ENCODE data around the gene TMA7B.

TMA7B gene

GRCh38 chr22:39959640-39960447 lies at the start of gene TMA7B:
TMA7B (plus strand) TSS chr22:39960397; CDS start chr22:39964375, 3,978 bp downstream.
- no peak for DNase-seq (ENCODE audit: low read depth in 2 of 2)

DNA sequence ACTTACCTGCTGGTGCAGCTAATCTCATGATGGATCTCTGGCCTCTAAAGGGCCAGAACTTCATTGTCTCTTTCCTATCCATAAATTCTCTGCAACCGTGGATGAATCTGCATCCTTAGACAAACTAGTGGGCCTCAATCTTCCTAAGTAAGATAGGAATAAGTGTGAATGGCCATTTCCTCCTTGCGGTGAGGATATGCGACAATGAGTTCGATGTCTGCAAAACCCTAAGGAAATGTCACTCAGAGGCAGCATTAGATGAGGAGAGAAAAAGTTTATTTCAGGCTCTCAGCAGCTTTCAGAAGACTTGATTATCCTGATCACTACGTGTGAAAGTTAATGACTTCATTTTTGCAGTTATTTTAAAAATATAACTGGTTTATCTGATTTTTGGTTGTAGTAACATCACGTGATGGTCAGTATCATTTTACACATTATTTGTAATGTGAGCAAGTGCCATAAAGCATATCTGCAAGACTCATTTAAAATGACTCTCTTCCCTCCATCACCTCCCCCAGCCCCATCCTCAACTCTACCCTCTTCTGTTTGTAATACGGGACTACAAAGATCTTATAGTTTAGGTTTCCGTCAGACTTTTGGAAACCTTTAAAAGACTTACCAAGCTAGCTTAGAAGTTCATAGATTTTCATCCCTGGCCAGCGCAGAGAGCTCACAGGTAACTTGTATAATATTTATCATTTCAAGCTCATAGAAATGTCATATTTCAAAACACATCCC lies 49.2 kb upstream of the TMA7B start:
- DNase-seq (ENCODE audit: low read depth in 2 of 2) = no peak

DNA sequence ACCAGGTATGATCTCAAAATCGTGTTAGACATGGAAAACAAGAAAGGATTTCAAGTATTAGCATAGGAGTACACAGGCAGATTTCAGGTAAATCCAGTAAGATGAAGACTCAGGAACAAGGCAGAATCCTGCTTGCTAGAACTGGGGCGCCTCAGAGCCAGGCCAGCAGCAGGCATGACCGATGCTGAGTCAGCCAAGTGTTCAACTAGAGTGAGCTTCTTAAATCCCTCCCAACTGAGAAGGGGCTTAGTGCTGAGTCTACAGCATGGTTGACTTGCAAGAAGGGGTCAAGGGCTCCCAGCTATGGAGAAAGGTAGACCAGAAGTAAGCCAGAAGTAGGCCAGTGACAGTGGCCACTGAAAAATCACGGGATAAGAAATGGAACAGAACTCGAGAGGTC lies 46.9 kb upstream of the TMA7B start:
- DNase-seq (ENCODE audit: low read depth in 2 of 2) = no peak

DNA sequence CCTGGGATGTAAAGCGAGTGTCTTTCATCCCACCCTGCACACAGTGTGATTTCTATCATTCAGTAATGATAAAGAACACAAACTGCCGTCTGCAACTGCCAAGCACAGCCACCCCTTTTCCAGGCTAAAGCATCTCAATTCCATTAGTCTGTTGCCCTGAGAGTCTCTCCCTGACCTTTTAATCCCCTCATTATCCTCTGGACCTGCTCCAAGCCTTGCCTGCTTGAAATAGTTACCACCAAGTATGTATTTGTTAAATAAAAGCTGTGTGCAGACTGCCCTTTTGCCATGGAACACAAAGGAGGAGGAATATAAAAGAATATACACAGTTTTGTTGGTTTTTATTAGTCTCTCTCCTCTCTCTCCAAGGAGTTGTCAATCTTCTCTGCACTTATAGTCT lies 46.3 kb upstream of the TMA7B start:
- no peak for DNase-seq (ENCODE audit: low read depth in 2 of 2)

DNA sequence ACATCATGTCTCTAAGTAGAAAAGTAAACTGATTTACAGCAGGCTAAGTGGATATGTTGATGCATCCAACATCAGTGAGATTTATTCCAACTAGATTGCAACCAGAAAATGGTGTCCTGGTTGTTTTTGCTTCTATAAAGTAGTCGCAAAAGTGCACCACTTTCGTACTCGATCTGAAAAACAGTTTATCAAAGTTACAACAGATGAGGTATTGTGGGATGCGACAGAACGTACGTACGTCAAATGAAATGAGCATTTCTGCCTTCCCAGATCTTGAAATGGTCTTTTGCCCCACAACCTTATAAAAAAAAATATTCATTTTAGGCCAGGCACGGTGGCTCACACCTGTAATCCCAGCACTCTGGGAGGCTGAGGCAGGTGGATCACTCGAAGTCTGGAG lies 45.6 kb upstream of the TMA7B start:
- no peak for DNase-seq (ENCODE audit: low read depth in 2 of 2)

- no peak for DNase-seq (ENCODE audit: low read depth in 2 of 2)
Observed at GRCh38 chr22:39915295-39915726, 44.9 kb upstream of the TMA7B start.

- DNase-seq (ENCODE audit: low read depth in 2 of 2) = no peak
Observed at GRCh38 chr22:39916496-39916895, 43.7 kb upstream of the TMA7B start.

DNA sequence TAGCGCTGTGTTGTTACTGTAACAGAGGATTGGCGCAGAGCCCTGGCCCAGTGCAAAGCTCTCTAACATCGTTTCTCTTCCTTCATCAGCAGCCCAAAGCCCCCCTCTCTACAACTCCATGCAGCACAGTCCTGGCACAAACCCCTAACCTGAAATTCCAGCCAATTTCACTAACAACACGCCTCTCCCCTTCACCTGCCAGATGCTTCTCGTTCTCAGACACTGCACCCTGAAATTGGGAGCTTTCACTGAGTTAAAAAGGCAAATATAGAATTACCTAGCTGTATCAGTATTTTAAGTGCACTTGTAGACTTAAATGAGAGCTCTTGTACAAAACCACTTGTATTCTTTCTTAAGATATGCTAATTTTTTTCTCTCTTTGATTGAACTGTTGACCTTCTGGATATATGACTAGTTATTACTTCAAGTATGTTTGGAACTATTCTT lies 43.0 kb upstream of the TMA7B start:
- no peak for DNase-seq (ENCODE audit: low read depth in 2 of 2)

- DNase-seq (ENCODE audit: low read depth in 2 of 2) = no peak
Observed at GRCh38 chr22:39917776-39918495, 42.3 kb upstream of the TMA7B start.

DNA sequence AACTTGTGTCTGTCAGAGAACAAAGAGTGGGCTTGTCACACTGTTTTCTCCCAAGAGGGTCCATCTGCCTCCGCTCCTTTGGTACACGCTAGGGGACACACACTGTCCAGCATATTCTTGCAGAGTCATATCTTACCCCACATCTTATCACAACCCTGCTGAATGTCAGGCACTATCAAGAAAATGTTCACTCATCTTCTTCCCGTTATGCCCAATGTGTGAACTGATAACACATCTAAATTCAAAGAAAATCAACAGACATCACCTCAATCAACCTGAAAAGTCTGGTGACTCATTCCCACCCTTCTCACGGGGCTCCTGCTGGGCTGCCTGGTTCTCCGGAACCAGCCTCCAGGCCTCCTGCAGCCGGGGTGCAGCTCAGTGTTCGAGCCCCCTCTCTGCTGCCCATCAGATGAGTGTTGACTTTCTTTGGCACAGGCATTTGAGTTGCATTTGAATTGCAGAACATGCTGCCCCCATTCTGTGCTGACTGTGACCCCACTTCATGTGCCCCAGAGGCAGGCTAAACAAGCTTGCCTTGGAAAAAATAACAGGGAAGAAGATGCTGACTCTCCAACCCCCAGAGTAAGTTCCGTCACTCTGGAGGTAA lies 40.0 kb upstream of the TMA7B start:
- DNase-seq (ENCODE audit: low read depth in 2 of 2) = peak; percentile 67 to 69

- no peak for DNase-seq (ENCODE audit: low read depth in 2 of 2)
Observed at GRCh38 chr22:39923696-39924095, 36.5 kb upstream of the TMA7B start.

DNA sequence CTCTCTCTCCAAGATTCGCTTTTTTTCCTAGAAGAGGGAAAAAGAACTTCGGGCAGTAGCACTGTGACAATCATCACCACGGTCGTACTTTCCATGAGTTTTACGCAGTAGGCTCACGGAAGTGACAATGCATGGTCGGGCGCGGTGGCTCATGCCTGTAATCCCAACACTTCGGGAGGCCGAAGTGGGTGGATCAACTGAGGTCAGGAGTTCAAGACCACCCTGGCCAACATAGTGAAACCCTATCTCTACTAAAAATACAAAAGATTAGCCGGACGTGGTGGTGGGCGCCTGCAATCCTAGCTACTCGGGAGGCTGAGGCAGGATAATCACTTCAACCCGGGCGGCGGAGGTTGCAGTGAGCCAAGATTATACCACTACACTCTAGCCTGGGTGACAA lies 35.9 kb upstream of the TMA7B start:
- no peak for DNase-seq (ENCODE audit: low read depth in 2 of 2)

GRCh38 chr22:39925273-39925672 lies 34.9 kb upstream of the TMA7B start:
- no peak for DNase-seq (ENCODE audit: low read depth in 2 of 2)

- DNase-seq (ENCODE audit: low read depth in 2 of 2) = no peak
Observed at GRCh38 chr22:39925909-39926679, 34.1 kb upstream of the TMA7B start.

GRCh38 chr22:39926753-39927152 lies 33.4 kb upstream of the TMA7B start:
- DNase-seq (ENCODE audit: low read depth in 2 of 2) = no peak

DNA sequence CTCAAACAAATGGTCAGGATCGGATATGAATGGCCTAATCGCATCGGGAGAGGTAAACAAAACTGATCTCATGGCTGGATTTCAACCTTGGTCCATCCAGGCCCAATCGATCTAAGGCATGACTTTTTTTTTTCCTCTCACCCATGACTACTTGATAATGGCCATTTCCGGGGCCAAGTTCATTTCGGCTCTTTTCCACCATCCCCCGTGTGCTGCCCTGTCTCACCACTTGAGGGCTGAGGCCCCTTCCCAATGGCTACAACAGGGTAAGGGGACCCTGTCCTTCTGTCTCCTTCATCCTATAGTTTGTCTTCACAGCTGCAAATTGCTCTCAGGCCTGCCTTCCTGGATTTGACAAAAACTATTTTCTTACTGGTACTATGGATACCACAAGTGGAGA lies 32.7 kb upstream of the TMA7B start:
- DNase-seq (ENCODE audit: low read depth in 2 of 2) = no peak

- DNase-seq (ENCODE audit: low read depth in 2 of 2) = no peak
Observed at GRCh38 chr22:39928536-39929520, 31.4 kb upstream of the TMA7B start.

- no peak for DNase-seq (ENCODE audit: low read depth in 2 of 2)
Observed at GRCh38 chr22:39931251-39931650, 28.9 kb upstream of the TMA7B start.

GRCh38 chr22:39932166-39932565 lies 28.0 kb upstream of the TMA7B start:
- DNase-seq (ENCODE audit: low read depth in 2 of 2) = no peak
